CD4-positive, alpha-beta memory T cell (primary cell): Measurements from ENCODE around the gene GYS1. TPM values are rescaled to one million over a fixed set of nuclear protein-coding genes. Genes with fewer than 3 reads are reported as not detected.
"Not testable (repeated sequence)": the region's sequence is repeated elsewhere in the genome, so short reads cannot be mapped to it uniquely, and the experiment has no call there.

Experiments
- CTCF ChIA-PET: fragments of 350-600 bp; sonication (Branson Sonifier 250); formaldehyde crosslinking; loops from one replicate; lab custom pipeline; 2021; ENCODE audit warnings: inconsistent platforms; ENCODE audit not compliant: partially characterized antibody; lab: Charles Lee
- POLR2A ChIA-PET: fragments of 350-600 bp; sonication (Branson Sonifier 250); formaldehyde crosslinking; loops from one replicate; lab custom pipeline; 2021; ENCODE audit not compliant: partially characterized antibody; lab: Charles Lee
- DNase-seq, 5 donors: peaks; one replicate each; pipeline versions ENCODE4 v3.0.0 to v3.0.0-alpha.2; 2020 to 2022; ENCODE audit warnings: mixed read lengths in 1 of 5
- H3K27ac ChIP-seq: one replicate; pipeline ENCODE4 v1.7.0; 2013; ENCODE audit warnings: low read depth, low read length
- H3K27me3 ChIP-seq: 2 replicates; pipeline ENCODE4 v1.7.0; 2013; ENCODE audit warnings: mild to moderate bottlenecking, low read length, moderate library complexity; ENCODE audit not compliant: insufficient read depth
- H3K36me3 ChIP-seq: 2 replicates; pipeline ENCODE4 v1.7.0; 2013; ENCODE audit warnings: mild to moderate bottlenecking, low read length, moderate library complexity; ENCODE audit not compliant: insufficient read depth
- H3K4me1 ChIP-seq: 2 replicates; pipeline ENCODE4 v1.7.0; 2013; ENCODE audit warnings: mild to moderate bottlenecking, low read length, moderate library complexity; ENCODE audit not compliant: insufficient read depth
- H3K4me3 ChIP-seq, 2 donors: one replicate each; pipeline ENCODE4 v1.7.0; 2013; ENCODE audit warnings: low read length in 2 of 2, mild to moderate bottlenecking in 1 of 2
- H3K9me3 ChIP-seq, 2 donors: one replicate each; pipeline ENCODE4 v1.7.0; 2013; ENCODE audit warnings: low read length in 2 of 2, control low read depth in 1 of 2; ENCODE audit not compliant: control insufficient read depth in 1 of 2
- H3K27ac Mint-ChIP-seq, 7 donors: one replicate each; pipeline ENCODE4 v1.8.0; 2020 to 2021; ENCODE audit warnings: mixed read lengths in 7 of 7, mild to moderate bottlenecking in 6 of 7, inconsistent platforms in 3 of 7, moderate library complexity in 3 of 7
- H3K27me3 Mint-ChIP-seq, 2 donors: one replicate each; pipeline ENCODE4 v1.8.0; 2020 to 2021; ENCODE audit warnings: mixed read lengths in 2 of 2
- H3K36me3 Mint-ChIP-seq, 2 donors: one replicate each; pipeline ENCODE4 v1.8.0; 2020 to 2021; ENCODE audit warnings: mixed read lengths in 2 of 2, inconsistent platforms in 1 of 2, mild to moderate bottlenecking in 1 of 2
- H3K4me1 Mint-ChIP-seq, 4 donors: one replicate each; pipeline ENCODE4 v1.8.0; 2020 to 2021; ENCODE audit warnings: mixed read lengths in 4 of 4, mild to moderate bottlenecking in 1 of 4
- H3K4me3 Mint-ChIP-seq, 8 donors: one replicate each; pipeline ENCODE4 v1.8.0; 2020 to 2021; ENCODE audit warnings: mixed read lengths in 8 of 8, mild to moderate bottlenecking in 7 of 8, moderate library complexity in 6 of 8, inconsistent platforms in 3 of 8
- H3K9me3 Mint-ChIP-seq, 8 donors: one replicate each; pipeline ENCODE4 v1.8.0; 2020 to 2021; ENCODE audit warnings: mixed read lengths in 8 of 8, mild to moderate bottlenecking in 5 of 8, inconsistent platforms in 3 of 8, moderate library complexity in 1 of 8
- intact Hi-C: fragments of 100-400 bp; cut with micrococcal nuclease; formaldehyde crosslinking; loops from one replicate; pipeline ENCODE4 v1.15.1; 2023
- polyA plus RNA-seq, 2 donors: library from polyadenylated mRNA; unstranded; fragments of 300-500 nt; fragmentation: Illumina TruSeq; gene quantifications; one replicate each; pipeline ENCODE4 v1.2.3, GENCODE V29; 2021
- total RNA-seq, 2 experiments: library from RNA; stranded (reverse); gene quantifications; one replicate each; pipeline ENCODE4 v1.2.3, GENCODE V29; 2021

GYS1 gene
- total and polyA plus RNA-seq, 4 experiments from 2014 or later, result 30.6 to 56.4 (median 43.8) TPM

- Mint-ChIP-seq H3K4me1 (peaks cover 15 to 37% (median 25%) of the 10 kb centered on the region in 4 donors), H3K27ac (peak overlapping the region in 1 of 7 donors; percentile 2), H3K27me3 (peaks cover 0 to 3% of the 10 kb centered on the region in 2 donors), H3K9me3 (no peaks in the 10 kb centered on the region), H3K4me3 (no peak overlapping the region), H3K36me3 (peaks cover 0 to 2% of the 10 kb centered on the region in 2 donors)
- POLR2A ChIA-PET, result no interaction called here
- CTCF ChIA-PET, result no interaction called here
- Histone ChIP-seq H3K4me3 (no peak overlapping the region), H3K9me3 (no peaks in the 10 kb centered on the region), H3K27me3 (no peaks in the 10 kb centered on the region), H3K4me1 (peaks cover 24% of the 10 kb centered on the region), H3K27ac (no peak overlapping the region), H3K36me3 (no peaks in the 10 kb centered on the region)
- intact Hi-C loops, result no loop called here
- DNase-seq, result no peak
These were observed 29.0 kb upstream of the GYS1 start for GRCh38 chr19:49022116-49022515.

- intact Hi-C loops, result no loop called here
- CTCF ChIA-PET, result no interaction called here
- peak overlapping the region in 4 of 8 donors; percentile 11 to 55 (median 32) for H3K4me3 Mint-ChIP-seq
- no peak overlapping the region for H3K27ac ChIP-seq
- H3K27me3 Mint-ChIP-seq, result peaks cover 0 to 3% of the 10 kb centered on the region in 2 donors
- no peaks in the 10 kb centered on the region for H3K36me3 ChIP-seq
- POLR2A ChIA-PET, result no interaction called here
- peaks cover 24% of the 10 kb centered on the region for H3K4me1 ChIP-seq
- no peak overlapping the region for H3K4me3 ChIP-seq
- peaks cover 0 to 2% of the 10 kb centered on the region in 2 donors for H3K36me3 Mint-ChIP-seq
- peaks cover 15 to 39% (median 25%) of the 10 kb centered on the region in 4 donors for H3K4me1 Mint-ChIP-seq
- H3K9me3 Mint-ChIP-seq, result no peaks in the 10 kb centered on the region
- H3K9me3 ChIP-seq, result no peaks in the 10 kb centered on the region
- DNase-seq, result no peak
- H3K27ac Mint-ChIP-seq, result peak overlapping the region in 2 of 7 donors; percentile 2 to 36
- H3K27me3 ChIP-seq, result no peaks in the 10 kb centered on the region
These were observed 28.1 kb upstream of the GYS1 start for GRCh38 chr19:49020931-49021895.

- Mint-ChIP-seq H3K36me3 (peaks cover 0 to 5% of the 10 kb centered on the region in 2 donors), H3K4me1 (peaks cover 15 to 39% (median 25%) of the 10 kb centered on the region in 4 donors), H3K4me3 (peak overlapping the region in 4 of 8 donors; percentile 26 to 94 (median 62)), H3K27ac (peak overlapping the region in 1 of 7 donors; percentile 69), H3K9me3 (no peaks in the 10 kb centered on the region), H3K27me3 (peaks cover 0 to 3% of the 10 kb centered on the region in 2 donors)
- peaks cover 24% of the 10 kb centered on the region for H3K4me1 ChIP-seq
- ChIA-PET POLR2A (interaction anchor here (0.9 to 1.1 kb wide), 2 partner anchors 36 to 50 kb away, joined by 3 read pairs; no protein-coding TSS in a partner anchor), CTCF (interaction anchor here (0.6 to 3.0 kb wide), 3 partner anchors 19 to 659 kb away, joined by 3 to 22 read pairs (median 4); no protein-coding TSS in a partner anchor)
- H3K27ac ChIP-seq, result no peak overlapping the region
- no peak overlapping the region for H3K4me3 ChIP-seq
- no peak for DNase-seq
- H3K36me3 ChIP-seq, result no peaks in the 10 kb centered on the region
- intact Hi-C loops, result no loop called here
- no peaks in the 10 kb centered on the region for H3K27me3 ChIP-seq
- H3K9me3 ChIP-seq, result no peaks in the 10 kb centered on the region
These were observed 27.2 kb upstream of the GYS1 start for GRCh38 chr19:49020342-49020741.

- H3K36me3 Mint-ChIP-seq, result peaks cover 0 to 9% of the 10 kb centered on the region in 2 donors
- Histone ChIP-seq H3K4me1 (peaks cover 24% of the 10 kb centered on the region), H3K9me3 (no peaks in the 10 kb centered on the region), H3K27ac (no peak overlapping the region), H3K36me3 (no peaks in the 10 kb centered on the region), H3K27me3 (no peaks in the 10 kb centered on the region), H3K4me3 (peak overlapping the region; percentile 47 to 73)
- peak; percentile 49 to 66 (median 51) for DNase-seq
- H3K4me1 Mint-ChIP-seq, result peaks cover 15 to 39% (median 25%) of the 10 kb centered on the region in 4 donors
- POLR2A ChIA-PET, result interaction anchor here (0.9 to 3.4 kb wide), 5 partner anchors 9 to 50 kb away, joined by 3 to 33 read pairs (median 3); partner anchors contain the start of genes GYS1 and RUVBL2
- H3K4me3 Mint-ChIP-seq, result peak overlapping the region; percentile 84 to 94 (median 90)
- H3K9me3 Mint-ChIP-seq, result no peaks in the 10 kb centered on the region
- peaks cover 0 to 3% of the 10 kb centered on the region in 2 donors for H3K27me3 Mint-ChIP-seq
- intact Hi-C loops, result loop anchor here (2.0 kb wide), 1 partner anchor 37 kb away; the partner anchor contains the start of gene CGB7
- CTCF ChIA-PET, result interaction anchor here (0.6 to 3.0 kb wide), 7 partner anchors 18 to 660 kb away, joined by 3 to 22 read pairs (median 3); partner anchors contain the start of genes GYS1 and RUVBL2
- peak overlapping the region; percentile 32 to 91 (median 79) for H3K27ac Mint-ChIP-seq
These were observed 26.3 kb upstream of the GYS1 start for GRCh38 chr19:49019242-49019932.

- ChIA-PET CTCF (interaction anchor here (0.9 to 3.0 kb wide), 9 partner anchors 15 to 223 kb away, joined by 3 to 22 read pairs (median 3); partner anchors contain the start of genes GYS1 and RUVBL2), POLR2A (interaction anchor here (0.8 to 3.4 kb wide), 7 partner anchors 8 to 143 kb away, joined by 3 to 33 read pairs (median 7); partner anchors contain the start of genes GYS1, NUCB1 and RUVBL2)
- H3K27ac Mint-ChIP-seq, result peak overlapping the region in 6 of 7 donors; percentile 48 to 91 (median 79)
- peaks cover 24% of the 10 kb centered on the region for H3K4me1 ChIP-seq
- H3K36me3 Mint-ChIP-seq, result peaks cover 0 to 17% of the 10 kb centered on the region in 2 donors
- not testable (repeated sequence) for H3K27me3 Mint-ChIP-seq, H3K9me3 Mint-ChIP-seq, H3K9me3 ChIP-seq, H3K36me3 ChIP-seq, H3K27me3 ChIP-seq
- peaks cover 15 to 39% (median 25%) of the 10 kb centered on the region in 4 donors for H3K4me1 Mint-ChIP-seq
- DNase-seq, result peak; percentile 19 to 50 (median 29)
- peak overlapping the region; percentile 84 to 94 (median 90) for H3K4me3 Mint-ChIP-seq
- intact Hi-C loops, result loop anchor here (1.0 to 2.0 kb wide), 2 partner anchors 25 to 38 kb away; partner anchors contain the start of genes CGB7, GYS1 and RUVBL2
- H3K27ac ChIP-seq, result peak overlapping the region; percentile 23
- H3K4me3 ChIP-seq, result peak overlapping the region; percentile 47 to 73
These were observed 25.5 kb upstream of the GYS1 start for GRCh38 chr19:49018388-49019241.
